K562 (cell line): ENCODE measurements around the gene TLNRD1. TPM values are rescaled to one million over a fixed set of nuclear protein-coding genes. Genes with fewer than 3 reads are reported as not detected.

Experiments
- JUND ChIP-seq, 2 experiments: IDR thresholded peaks; 2 replicates in 1 of 2; 3 replicates in 1 of 2; pipeline ENCODE4 v1.6.1; 2011; ENCODE audit warnings: borderline replicate concordance in 2 of 2, low read depth in 2 of 2, low read length in 2 of 2, improper control_type of control experiment in 1 of 2, missing biosample characterization in 1 of 2, missing genetic modification characterization in 1 of 2, missing genetic modification reagents in 1 of 2
- MYNN ChIP-seq, 2 experiments: sonication (generic); formaldehyde crosslinking in 1 of 2; IDR thresholded peaks; 2 replicates each; pipeline versions ENCODE4 v1.5.0 to v1.6.1; 2016 to 2020; ENCODE audit warnings: antibody characterized with exemption in 1 of 2, missing genetic modification reagents in 1 of 2
- SMARCE1 ChIP-seq: fragments of 450-650 bp; IDR thresholded peaks from 2 replicates; pipeline ENCODE4 v1.7.1; 2016; ENCODE audit warnings: mild to moderate bottlenecking
- polyA plus RNA-seq, 8 experiments: library from polyadenylated mRNA; depleted of rRNA in 4 of 8; stranded (reverse) in 5 of 8; unstranded in 3 of 8; fragments of >200 nt; fragmentation: Nextera tagmentation in 2 of 8; fragmentation: Illumina TruSeq in 1 of 8; extraction: Ambion mirVana in 2 of 8; extraction: Trizol in 1 of 8; gene quantifications; 2 replicates each; pipeline versions ENCODE4 v1.2.1 to v1.2.3, GENCODE V29; 2011 to 2014; ENCODE audit warnings: inconsistent platforms in 1 of 8, missing spikeins in 1 of 8
- total RNA-seq, 7 experiments: library from RNA; depleted of rRNA in 6 of 7; stranded (reverse); fragments of >200 nt in 6 of 7; fragmentation: Illumina TruSeq in 2 of 7; extraction: Trizol in 2 of 7; gene quantifications; 2 replicates each; pipeline versions ENCODE4 v1.2.1 to v1.2.3, GENCODE V29; 2011 to 2021; ENCODE audit warnings: low replicate concordance in 1 of 7
- TF ChIP-seq, protein P1 (sequence below), 2 experiments: fragments of 450-650 bp in 1 of 2; sonication (generic) in 1 of 2; formaldehyde crosslinking in 1 of 2; IDR thresholded peaks; 2 replicates each; pipeline versions ENCODE4 v1.7.1 to v1.9.0; 2016 to 2022; ENCODE audit warnings: inconsistent platforms in 1 of 2, mild to moderate bottlenecking in 1 of 2, missing genetic modification reagents in 1 of 2

The TLNRD1 gene
- total and polyA plus RNA-seq, 9 of the 15 experiments (the other 6 are each of a cell fraction or from before 2014, with no cell fraction given) = 1.1 to 33.1 (median 5.7) TPM

DNA sequence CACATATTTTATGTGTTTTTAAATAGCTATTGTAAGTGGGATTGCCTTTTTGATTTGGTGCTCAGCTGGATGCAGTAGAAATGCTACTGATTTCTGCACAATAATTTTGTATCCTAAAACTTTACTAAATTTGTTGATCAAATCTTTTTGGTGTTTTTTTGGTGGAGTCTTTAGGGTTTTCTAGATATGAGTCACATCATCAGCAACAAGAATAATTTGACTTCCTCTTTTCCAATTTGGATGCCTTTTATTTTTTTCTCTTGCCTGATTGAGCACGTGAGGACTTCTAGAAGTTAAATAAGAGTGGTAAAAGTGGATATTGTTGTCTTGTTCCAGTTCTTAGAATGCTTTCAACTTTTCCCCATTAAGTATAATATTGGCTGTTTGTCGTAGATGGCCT is 51.3 kb downstream of the TLNRD1 start (continued):
- TF ChIP-seq, protein P1, sequence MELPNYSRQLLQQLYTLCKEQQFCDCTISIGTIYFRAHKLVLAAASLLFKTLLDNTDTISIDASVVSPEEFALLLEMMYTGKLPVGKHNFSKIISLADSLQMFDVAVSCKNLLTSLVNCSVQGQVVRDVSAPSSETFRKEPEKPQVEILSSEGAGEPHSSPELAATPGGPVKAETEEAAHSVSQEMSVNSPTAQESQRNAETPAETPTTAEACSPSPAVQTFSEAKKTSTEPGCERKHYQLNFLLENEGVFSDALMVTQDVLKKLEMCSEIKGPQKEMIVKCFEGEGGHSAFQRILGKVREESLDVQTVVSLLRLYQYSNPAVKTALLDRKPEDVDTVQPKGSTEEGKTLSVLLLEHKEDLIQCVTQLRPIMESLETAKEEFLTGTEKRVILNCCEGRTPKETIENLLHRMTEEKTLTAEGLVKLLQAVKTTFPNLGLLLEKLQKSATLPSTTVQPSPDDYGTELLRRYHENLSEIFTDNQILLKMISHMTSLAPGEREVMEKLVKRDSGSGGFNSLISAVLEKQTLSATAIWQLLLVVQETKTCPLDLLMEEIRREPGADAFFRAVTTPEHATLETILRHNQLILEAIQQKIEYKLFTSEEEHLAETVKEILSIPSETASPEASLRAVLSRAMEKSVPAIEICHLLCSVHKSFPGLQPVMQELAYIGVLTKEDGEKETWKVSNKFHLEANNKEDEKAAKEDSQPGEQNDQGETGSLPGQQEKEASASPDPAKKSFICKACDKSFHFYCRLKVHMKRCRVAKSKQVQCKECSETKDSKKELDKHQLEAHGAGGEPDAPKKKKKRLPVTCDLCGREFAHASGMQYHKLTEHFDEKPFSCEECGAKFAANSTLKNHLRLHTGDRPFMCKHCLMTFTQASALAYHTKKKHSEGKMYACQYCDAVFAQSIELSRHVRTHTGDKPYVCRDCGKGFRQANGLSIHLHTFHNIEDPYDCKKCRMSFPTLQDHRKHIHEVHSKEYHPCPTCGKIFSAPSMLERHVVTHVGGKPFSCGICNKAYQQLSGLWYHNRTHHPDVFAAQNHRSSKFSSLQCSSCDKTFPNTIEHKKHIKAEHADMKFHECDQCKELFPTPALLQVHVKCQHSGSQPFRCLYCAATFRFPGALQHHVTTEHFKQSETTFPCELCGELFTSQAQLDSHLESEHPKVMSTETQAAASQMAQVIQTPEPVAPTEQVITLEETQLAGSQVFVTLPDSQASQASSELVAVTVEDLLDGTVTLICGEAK (IDR thresholded peaks at IDR 0.05) = peak; percentile 81
- TF ChIP-seq, protein P1 (CRISPR knock-in tag; IDR thresholded peaks at IDR 0.05) = no peak
- TF ChIP-seq JUND (IDR thresholded peaks at IDR 0.05; ENCODE audit: borderline replicate concordance, low read depth, low read length) = peak; percentile 51; the same call in 1 of the 2 replicates
- TF ChIP-seq JUND (tag; IDR thresholded peaks at IDR 0.05; ENCODE audit: borderline replicate concordance, low read depth, low read length) = no peak
- peak; percentile 71; the same call in 1 of the 2 replicates for TF ChIP-seq SMARCE1
- TF ChIP-seq MYNN (IDR thresholded peaks at IDR 0.05) = no peak
- TF ChIP-seq MYNN (CRISPR knock-in tag; IDR thresholded peaks at IDR 0.05) = no peak
